K562 (cell line): ENCODE data around the gene RAD54L. TPM values are rescaled to one million over a fixed set of nuclear protein-coding genes. Genes with fewer than 3 reads are reported as not detected.

ENCODE experiments used
- ATAC-seq: fragments of 200-7000 bp; cut with Tn5 transposase; 3 replicates; pipeline ENCODE4 v1.9.1; 2020; ENCODE audit warnings: moderate library complexity
- BruUV-seq: library from RNA; stranded (reverse); fragments of 400-500 nt; replicated peaks from 2 replicates; lab custom pipeline; 2021; lab: Mats Ljungman, UMichigan
- CTCF ChIA-PET: fragments of 300-600 bp; formaldehyde crosslinking; extraction: SDS; loops from one replicate; lab custom pipeline; 2021; ENCODE audit warnings: low intra/inter-chr PET ratio; lab: Yijun Ruan, JAX
- POLR2A ChIA-PET: fragments of 300-600, 350-650 bp; sonication (Branson Sonifier 250); formaldehyde crosslinking; extraction: SDS; loops from one replicate; lab custom pipeline; 2021; ENCODE audit warnings: antibody characterized with exemption, inconsistent platforms; lab: Yijun Ruan, JAX
- DNase-seq, 4 experiments: peaks; one replicate each; pipeline versions ENCODE4 v3.0.0 to v3.0.0-alpha.2; 2011 to 2018; ENCODE audit warnings: low spot score in 3 of 4, mixed read lengths in 3 of 4; ENCODE audit errors: extremely low read depth in 1 of 4
- FAIRE-seq: peaks from 2 replicates; lab custom pipeline; 2011; peaks lifted over from hg19 to GRCh38; lab: Jason Lieb, UNC
- H2AFZ ChIP-seq: 2 replicates; pipeline ENCODE4 v1.6.0; 2011; ENCODE audit warnings: low read depth, low read length, control low read depth, inconsistent platforms
- H3K27ac ChIP-seq: fragments of 200-600 bp; 3 replicates; pipeline ENCODE4 v1.8.0; 2011; ENCODE audit warnings: low read depth, mild to moderate bottlenecking, control low read depth, inconsistent platforms, low read length, moderate library complexity, mixed read lengths; ENCODE audit errors: extremely low read depth
- H3K27me3 ChIP-seq, 2 experiments: fragments of 300-600 bp in 1 of 2; 2 replicates in 1 of 2; 3 replicates in 1 of 2; pipeline versions ENCODE4 v1.6.0 to v1.8.0; 2011; ENCODE audit warnings: inconsistent platforms in 2 of 2, low read length in 2 of 2, mild to moderate bottlenecking in 1 of 2, mixed read lengths in 1 of 2, moderate library complexity in 1 of 2; ENCODE audit not compliant: control insufficient read depth in 2 of 2, insufficient read depth in 2 of 2
- H3K36me3 ChIP-seq: fragments of 300-600 bp; 3 replicates; pipeline ENCODE4 v1.8.0; 2011; ENCODE audit warnings: mild to moderate bottlenecking, low read length, inconsistent platforms; ENCODE audit not compliant: control insufficient read depth, insufficient read depth
- H3K4me1 ChIP-seq, 2 experiments: fragments of 200-600 bp in 1 of 2; replicated peaks in 1 of 2; 2 replicates in 1 of 2; 3 replicates in 1 of 2; pipeline versions ENCODE4 v1.5.1 to v1.8.0; 2011; ENCODE audit warnings: inconsistent platforms in 2 of 2, low read length in 2 of 2, mild to moderate bottlenecking in 1 of 2, mixed read lengths in 1 of 2, moderate library complexity in 1 of 2; ENCODE audit not compliant: control insufficient read depth in 2 of 2, insufficient read depth in 2 of 2
- H3K4me2 ChIP-seq: 2 replicates; pipeline ENCODE4 v1.6.1; 2011; ENCODE audit warnings: low read length, control low read depth, inconsistent platforms, mixed read lengths; ENCODE audit not compliant: insufficient read depth
- H3K4me3 ChIP-seq: fragments of 200-600 bp; sonication (generic), shearing (Covaris generic); 2 replicates; pipeline ENCODE4 v1.5.1; 2016; ENCODE audit warnings: control low read depth, inconsistent platforms
- H3K79me2 ChIP-seq: fragments of 200-600 bp; 3 replicates; pipeline ENCODE4 v1.8.0; 2011; ENCODE audit warnings: low read length, inconsistent platforms; ENCODE audit not compliant: control insufficient read depth, insufficient read depth
- H3K9ac ChIP-seq, 2 experiments: 2 replicates each; pipeline versions ENCODE4 v1.6.0 to v1.6.1; 2011; ENCODE audit warnings: low read depth in 2 of 2, low read length in 2 of 2, control low read depth in 1 of 2, inconsistent platforms in 1 of 2, mild to moderate bottlenecking in 1 of 2, mixed read lengths in 1 of 2; ENCODE audit not compliant: insufficient read depth in 1 of 2
- H3K9me1 ChIP-seq: one replicate; pipeline ENCODE4 v1.6.0; 2011; ENCODE audit warnings: inconsistent platforms, mild to moderate bottlenecking, low read length, moderate library complexity; ENCODE audit not compliant: control insufficient read depth, insufficient read depth
- H3K9me3 ChIP-seq: replicated peaks from 2 replicates; pipeline ENCODE4 v1.5.1; 2011; ENCODE audit warnings: low read depth, low read length, inconsistent platforms; ENCODE audit not compliant: control insufficient read depth, insufficient read depth
- H4K20me1 ChIP-seq: replicated peaks from 2 replicates; pipeline ENCODE4 v1.6.1; 2011; ENCODE audit warnings: low read length, inconsistent platforms, mixed read lengths; ENCODE audit not compliant: control insufficient read depth, insufficient read depth
- ATF1 ChIP-seq, 2 experiments: fragments of 450-650 bp in 1 of 2; IDR thresholded peaks; 2 replicates each; pipeline ENCODE4 v1.6.1; 2016; ENCODE audit warnings: missing compliant biosample characterization in 1 of 2, missing genetic modification characterization in 1 of 2
- CHCHD3 ChIP-seq: fragments of 250-450 bp; sonication (Bioruptor Pico); IDR thresholded peaks from 2 replicates; pipeline ENCODE4 v2.1.2; 2022; ENCODE audit warnings: mild to moderate bottlenecking
- CREB1 ChIP-seq, 2 experiments: sonication (generic) in 1 of 2; formaldehyde crosslinking in 1 of 2; IDR thresholded peaks; 2 replicates each; pipeline versions ENCODE4 v1.6.1 to v1.8.0; 2012 to 2022; ENCODE audit warnings: inconsistent platforms in 1 of 2, mild to moderate bottlenecking in 1 of 2, missing genetic modification reagents in 1 of 2, moderate library complexity in 1 of 2
- FOXA1 ChIP-seq: fragments of 450-650 bp; IDR thresholded peaks from 2 replicates; pipeline ENCODE4 v1.6.1; 2016; ENCODE audit warnings: mild to moderate bottlenecking, borderline replicate concordance
- GABPB1 ChIP-seq: sonication (generic); formaldehyde crosslinking; IDR thresholded peaks from 2 replicates; pipeline ENCODE4 v1.8.0; 2022; ENCODE audit warnings: mild to moderate bottlenecking, missing genetic modification reagents
- GTF2A2 ChIP-seq: IDR thresholded peaks from 2 replicates; pipeline ENCODE4 v1.6.1; 2016; ENCODE audit warnings: mild to moderate bottlenecking, missing genetic modification characterization, missing compliant biosample characterization
- LCOR ChIP-seq: sonication (generic); formaldehyde crosslinking; IDR thresholded peaks from 2 replicates; pipeline ENCODE4 v1.8.0; 2022; ENCODE audit warnings: mild to moderate bottlenecking, missing genetic modification reagents
- NR2F6 ChIP-seq: fragments of 450-650 bp; formaldehyde crosslinking; IDR thresholded peaks from 2 replicates; pipeline ENCODE4 v1.4.0; 2020; ENCODE audit warnings: mild to moderate bottlenecking
- POLR3G ChIP-seq: IDR thresholded peaks from 2 replicates; pipeline ENCODE4 v1.6.1; 2011; ENCODE audit not compliant: insufficient read length, insufficient replicate concordance; ENCODE audit errors: extremely low read depth
- SFPQ ChIP-seq: fragments of 200-400 bp; formaldehyde crosslinking; IDR thresholded peaks from 2 replicates; pipeline ENCODE4 v1.6.1; 2017; ENCODE audit warnings: mild to moderate bottlenecking, low read depth, low read length, moderate library complexity
- SP1 ChIP-seq: sonication (generic); formaldehyde crosslinking; IDR thresholded peaks from 2 replicates; pipeline ENCODE4 v1.8.1; 2022; ENCODE audit warnings: mild to moderate bottlenecking, missing genetic modification reagents
- SPI1 ChIP-seq: IDR thresholded peaks from 2 replicates; pipeline ENCODE4 v1.6.1; 2011; ENCODE audit warnings: low read depth, low read length, control low read depth, borderline replicate concordance
- SRSF9 ChIP-seq: fragments of 200-400 bp; formaldehyde crosslinking; IDR thresholded peaks from 2 replicates; pipeline ENCODE4 v1.6.1; 2017; ENCODE audit warnings: low read depth, low read length, borderline replicate concordance
- TAF1 ChIP-seq: IDR thresholded peaks from 2 replicates; pipeline ENCODE4 v1.6.1; 2011; ENCODE audit warnings: mild to moderate bottlenecking, low read length, moderate library complexity; ENCODE audit not compliant: insufficient read depth, control insufficient read depth, severe bottlenecking; ENCODE audit errors: extremely low read depth
- ZNF561 ChIP-seq: fragments of 450-650 bp; formaldehyde crosslinking; conservative IDR thresholded peaks from 2 replicates; pipeline ENCODE4 v1.4.0; 2020; ENCODE audit warnings: mild to moderate bottlenecking, moderate library complexity
- WGBS: fragments of 100-300 bp; shearing (Covaris generic); methylation state at CpG from one replicate; pipeline ENCODE4 v1.1.6; 2016; ENCODE audit warnings: low coverage, mixed read lengths; ENCODE audit not compliant: insufficient coverage; ENCODE audit errors: missing lambda C conversion rate; 5-methylcytosine and 5-hydroxymethylcytosine counted together
- in situ Hi-C: fragments of 300-500 bp; cut with MboI; formaldehyde crosslinking; loops from 4 replicates; pipeline ENCODE4 v1.15.0; 2018; ENCODE audit warnings: inconsistent platforms, mixed read lengths
- intact Hi-C: fragments of 100-400 bp; cut with micrococcal nuclease; formaldehyde crosslinking; loops from 2 replicates; pipeline ENCODE4 v1.14.2; 2022
- polyA plus RNA-seq, 8 experiments: library from polyadenylated mRNA; depleted of rRNA in 4 of 8; stranded (reverse) in 5 of 8; unstranded in 3 of 8; fragments of >200 nt; fragmentation: Nextera tagmentation in 2 of 8; fragmentation: Illumina TruSeq in 1 of 8; extraction: Ambion mirVana in 2 of 8; extraction: Trizol in 1 of 8; gene quantifications; 2 replicates each; pipeline versions ENCODE4 v1.2.1 to v1.2.3, GENCODE V29; 2011 to 2014; ENCODE audit warnings: inconsistent platforms in 1 of 8, missing spikeins in 1 of 8
- total RNA-seq, 7 experiments: library from RNA; depleted of rRNA in 6 of 7; stranded (reverse); fragments of >200 nt in 6 of 7; fragmentation: Illumina TruSeq in 2 of 7; extraction: Trizol in 2 of 7; gene quantifications; 2 replicates each; pipeline versions ENCODE4 v1.2.1 to v1.2.3, GENCODE V29; 2011 to 2021; ENCODE audit warnings: low replicate concordance in 1 of 7
- TF ChIP-seq, protein P1 (sequence below): fragments of 250-450 bp; sonication (Bioruptor Pico); IDR thresholded peaks from 2 replicates; pipeline ENCODE4 v1.5.0; 2020; ENCODE audit warnings: mild to moderate bottlenecking, borderline replicate concordance

RAD54L gene
- total and polyA plus RNA-seq, 9 of the 15 experiments (the other 6 are each of a cell fraction or from before 2014, with no cell fraction given), result 17.9 to 92.3 (median 37.5) TPM

DNA sequence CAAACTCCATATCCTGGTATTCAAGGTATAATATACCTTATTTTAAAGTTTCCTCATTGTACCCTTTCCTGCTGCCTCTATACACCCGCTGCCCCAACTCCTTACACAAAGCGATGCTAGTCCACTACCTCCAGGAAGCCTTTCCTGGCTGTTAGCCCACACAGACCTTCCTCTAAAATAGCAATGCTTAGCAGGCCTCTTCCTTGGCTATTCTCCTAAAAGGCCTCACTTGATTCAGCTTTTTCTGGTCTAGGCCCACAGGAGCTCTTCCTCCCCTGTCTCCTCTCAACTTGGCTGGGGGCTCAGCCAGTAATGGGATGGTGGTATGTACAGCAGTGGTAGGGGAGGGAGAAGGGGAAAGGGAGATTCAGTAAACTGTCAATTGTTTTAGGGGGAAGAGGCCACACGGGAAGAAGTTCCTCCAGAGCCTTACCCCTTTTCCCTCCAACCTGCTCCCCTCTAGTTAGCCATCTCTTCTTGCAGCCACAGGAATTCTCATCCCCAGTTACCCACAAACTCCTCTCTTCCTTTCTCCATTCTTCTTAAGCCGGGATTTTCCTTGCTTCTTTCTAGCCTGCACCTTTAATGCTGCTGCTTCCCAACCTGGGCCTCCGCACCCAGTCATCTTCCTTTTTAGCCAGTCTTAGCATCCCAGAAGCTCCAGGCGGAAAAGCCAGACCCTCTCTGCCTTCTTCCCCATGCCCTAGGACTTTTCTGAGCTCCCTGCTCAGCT is 53.3 kb downstream of the RAD54L start:
- WGBS, result 39% methylated on average over 6 of the region's 6 CpGs
- intact Hi-C loops, result loop anchor here (2.0 to 5.0 kb wide), 2 partner anchors 14 to 54 kb away; partner anchors contain the start of gene RAD54L
- Histone ChIP-seq H3K4me1 (peaks cover 22 to 26% of the 10 kb centered on the region in 2 experiments; a peak in 4 of 5 replicates), H3K27me3 (no peaks in the 10 kb centered on the region), H3K9ac (peak overlapping the region; percentile 98 to 100), H4K20me1 (peaks cover 7% of the 10 kb centered on the region), H3K36me3 (peaks cover 48% of the 10 kb centered on the region), H3K4me2 (peak overlapping the region; percentile 97), H3K9me3 (no peaks in the 10 kb centered on the region), H3K27ac (peak overlapping the region; percentile 96), H3K4me3 (peak overlapping the region; percentile 76), H3K79me2 (peaks cover 86% of the 10 kb centered on the region), H3K9me1 (peaks cover 6% of the 10 kb centered on the region), H2AFZ (no peak overlapping the region)
- TSS peak; percentile 32 for BruUV-seq
- ChIA-PET CTCF (no interaction called here), POLR2A (interaction anchor here (0.6 to 22.1 kb wide), 8 partner anchors 17 to 1482 kb away, joined by 3 to 410 read pairs (median 4); no protein-coding TSS in a partner anchor)
- DNase-seq (no peak), ATAC-seq (no peak), FAIRE-seq (no peak)
- in situ Hi-C loops, result no loop called here
- no peak for TF ChIP-seq CREB1 (IDR thresholded peaks at IDR 0.05)
- TF ChIP-seq CREB1 (CRISPR knock-in tag; IDR thresholded peaks at IDR 0.05), result 0 out of 2 replicates have a peak, but pooled peaks have one; percentile 32
- TF ChIP-seq SPI1, result peak; percentile 33; the same call in 1 of the 2 replicates
- peak; percentile 37; the same call in 1 of the 2 replicates for TF ChIP-seq GABPB1 (CRISPR knock-in tag)
- TF ChIP-seq NR2F6 (CRISPR knock-in tag), result 0 out of 2 replicates have a peak, but pooled peaks have one; percentile 35
- TF ChIP-seq ZNF561 (CRISPR knock-in tag), result 0 out of 2 replicates have a peak, but pooled peaks have one; percentile 23
- no peak for TF ChIP-seq FOXA1
- no peak for TF ChIP-seq GTF2A2 (tag)
- no peak for TF ChIP-seq ATF1 (CRISPR knock-in tag; IDR thresholded peaks at IDR 0.05)
- TF ChIP-seq ATF1 (tag; IDR thresholded peaks at IDR 0.05), result no peak
- peak; percentile 4 for TF ChIP-seq TAF1
- no peak for TF ChIP-seq SFPQ
- TF ChIP-seq SRSF9, result no peak
- no peak; the same call in 1 of the 2 replicates for TF ChIP-seq SP1 (CRISPR knock-in tag)
- TF ChIP-seq CHCHD3 (CRISPR knock-in tag), result no peak
- TF ChIP-seq LCOR (CRISPR knock-in tag), result 0 out of 2 replicates have a peak, but pooled peaks have one; percentile 40
- TF ChIP-seq, protein P1, sequence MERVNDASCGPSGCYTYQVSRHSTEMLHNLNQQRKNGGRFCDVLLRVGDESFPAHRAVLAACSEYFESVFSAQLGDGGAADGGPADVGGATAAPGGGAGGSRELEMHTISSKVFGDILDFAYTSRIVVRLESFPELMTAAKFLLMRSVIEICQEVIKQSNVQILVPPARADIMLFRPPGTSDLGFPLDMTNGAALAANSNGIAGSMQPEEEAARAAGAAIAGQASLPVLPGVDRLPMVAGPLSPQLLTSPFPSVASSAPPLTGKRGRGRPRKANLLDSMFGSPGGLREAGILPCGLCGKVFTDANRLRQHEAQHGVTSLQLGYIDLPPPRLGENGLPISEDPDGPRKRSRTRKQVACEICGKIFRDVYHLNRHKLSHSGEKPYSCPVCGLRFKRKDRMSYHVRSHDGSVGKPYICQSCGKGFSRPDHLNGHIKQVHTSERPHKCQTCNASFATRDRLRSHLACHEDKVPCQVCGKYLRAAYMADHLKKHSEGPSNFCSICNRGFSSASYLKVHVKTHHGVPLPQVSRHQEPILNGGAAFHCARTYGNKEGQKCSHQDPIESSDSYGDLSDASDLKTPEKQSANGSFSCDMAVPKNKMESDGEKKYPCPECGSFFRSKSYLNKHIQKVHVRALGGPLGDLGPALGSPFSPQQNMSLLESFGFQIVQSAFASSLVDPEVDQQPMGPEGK (CRISPR knock-in tag), result no peak
- no peak for TF ChIP-seq POLR3G
